Panc1 (cell line): ENCODE measurements around the gene DNAJC30. TPM values are rescaled to one million over a fixed set of nuclear protein-coding genes. Genes with fewer than 3 reads are reported as not detected.

Experiments used
- ATAC-seq: fragments of 200-7000 bp; cut with Tn5 transposase; 2 replicates; pipeline ENCODE4 v1.9.1; 2020; ENCODE audit warnings: mild to moderate bottlenecking, moderate library complexity
- BruUV-seq: library from RNA; stranded (reverse); fragments of 400-500 nt; replicated peaks from 2 replicates; lab custom pipeline; 2021; lab: Mats Ljungman, UMichigan
- CTCF ChIA-PET: fragments of 300-600 bp; sonication (Branson Sonifier 250); formaldehyde crosslinking; loops from one replicate; lab custom pipeline; 2022; ENCODE audit warnings: antibody characterized with exemption; lab: Charles Lee
- POLR2A ChIA-PET: fragments of 300-600 bp; sonication (Branson Sonifier 250); formaldehyde crosslinking; loops from one replicate; lab custom pipeline; 2022; ENCODE audit warnings: antibody characterized with exemption; lab: Charles Lee
- DNase-seq: peaks from one replicate; pipeline ENCODE4 v3.0.0-alpha.2; 2010; ENCODE audit warnings: low read depth, low spot score
- H3K27ac ChIP-seq: 2 replicates; pipeline ENCODE4 v1.5.1; 2011; ENCODE audit warnings: mild to moderate bottlenecking, low read length, inconsistent platforms
- H3K27me3 ChIP-seq: fragments of 200-500 bp; sonication (Bioruptor generic); 2 replicates; pipeline ENCODE4 v1.6.0; 2014; ENCODE audit warnings: low read length, inconsistent platforms; ENCODE audit not compliant: control insufficient read depth, insufficient read depth
- H3K36me3 ChIP-seq: fragments of 200-500 bp; sonication (Bioruptor generic); 2 replicates; pipeline ENCODE4 v1.5.1; 2014; ENCODE audit warnings: inconsistent platforms, mild to moderate bottlenecking, low read length, moderate library complexity; ENCODE audit not compliant: control insufficient read depth, insufficient read depth
- H3K4me1 ChIP-seq: 2 replicates; pipeline ENCODE4 v1.5.1; 2011; ENCODE audit warnings: inconsistent platforms, mild to moderate bottlenecking, low read length, moderate library complexity; ENCODE audit not compliant: control insufficient read depth, insufficient read depth
- H3K4me3 ChIP-seq, 2 experiments: 2 replicates each; pipeline ENCODE4 v1.5.1; 2011 to 2012; ENCODE audit warnings: low read depth in 2 of 2, low read length in 2 of 2, mild to moderate bottlenecking in 2 of 2, inconsistent platforms in 1 of 2, moderate library complexity in 1 of 2
- H3K9me3 ChIP-seq: fragments of 200-500 bp; sonication (Bioruptor generic); 2 replicates; pipeline ENCODE4 v1.5.1; 2014; ENCODE audit warnings: low read depth, mild to moderate bottlenecking, inconsistent platforms, low read length, moderate library complexity; ENCODE audit not compliant: control insufficient read depth, insufficient read depth
- POLR2AphosphoS5 ChIP-seq: IDR thresholded peaks from 2 replicates; pipeline ENCODE4 v1.6.1; 2012; ENCODE audit warnings: mild to moderate bottlenecking, low read depth, low read length, moderate library complexity
- REST ChIP-seq, 2 experiments: IDR thresholded peaks; 2 replicates each; pipeline ENCODE4 v1.6.1; 2011 to 2012; ENCODE audit warnings: low read depth in 2 of 2, control low read depth in 1 of 2, low read length in 1 of 2, mild to moderate bottlenecking in 1 of 2, moderate library complexity in 1 of 2; ENCODE audit not compliant: insufficient read depth in 1 of 2
- SIN3A ChIP-seq: IDR thresholded peaks from 2 replicates; pipeline ENCODE4 v1.6.1; 2012; ENCODE audit warnings: low read depth, mild to moderate bottlenecking, low read length, moderate library complexity, borderline replicate concordance; ENCODE audit not compliant: insufficient read depth
- TCF7L2 ChIP-seq: IDR thresholded peaks from 2 replicates; pipeline ENCODE4 v1.6.1; 2011; ENCODE audit warnings: mild to moderate bottlenecking, low read depth, low read length, inconsistent platforms
- in situ Hi-C: cut with HindIII; loops from 2 replicates; pipeline ENCODE4 v1.10.0; 2016; ENCODE audit warnings: low sequenced_read_pairs, low pct_unique_long_range_greater_than_20kb
- intact Hi-C: fragments of 100-400 bp; cut with micrococcal nuclease; formaldehyde crosslinking; loops from one replicate; pipeline ENCODE4 v1.10.0; 2022; ENCODE audit not compliant: unreplicated experiment
- total RNA-seq: library from RNA; stranded (reverse); gene quantifications from one replicate; pipeline ENCODE4 v1.2.1, GENCODE V29; 2021; ENCODE audit not compliant: unreplicated experiment
- TF ChIP-seq, protein P1 (sequence below): fragments of 450-650 bp; IDR thresholded peaks from 2 replicates; pipeline ENCODE4 v1.5.1; 2017; ENCODE audit warnings: mild to moderate bottlenecking

Gene DNAJC30
- total RNA-seq, 1 experiment from 2014 or later: 11.1 TPM

- Histone ChIP-seq H3K27me3 (peaks cover 3% of the 10 kb centered on the region; the same call in 1 of the 2 replicates), H3K27ac (no peak overlapping the region), H3K4me1 (peaks cover 7% of the 10 kb centered on the region; the same call in 1 of the 2 replicates), H3K36me3 (no peaks in the 10 kb centered on the region), H3K9me3 (no peaks in the 10 kb centered on the region), H3K4me3 (peak overlapping the region in 1 of 2 experiments; percentile 69; a peak in 2 of 4 replicates)
- no TSS peak for BruUV-seq
- ATAC-seq (no peak), DNase-seq (no peak)
- intact Hi-C loops (no loop called here), in situ Hi-C loops (no loop called here)
- ChIA-PET CTCF (no interaction called here), POLR2A (no interaction called here)
- no peak for TF ChIP-seq REST (IDR thresholded peaks at IDR 0.05; ENCODE audit: insufficient read depth in 1 of 2, low read depth in 2 of 2, low read length in 1 of 2)
- TF ChIP-seq, protein P1, sequence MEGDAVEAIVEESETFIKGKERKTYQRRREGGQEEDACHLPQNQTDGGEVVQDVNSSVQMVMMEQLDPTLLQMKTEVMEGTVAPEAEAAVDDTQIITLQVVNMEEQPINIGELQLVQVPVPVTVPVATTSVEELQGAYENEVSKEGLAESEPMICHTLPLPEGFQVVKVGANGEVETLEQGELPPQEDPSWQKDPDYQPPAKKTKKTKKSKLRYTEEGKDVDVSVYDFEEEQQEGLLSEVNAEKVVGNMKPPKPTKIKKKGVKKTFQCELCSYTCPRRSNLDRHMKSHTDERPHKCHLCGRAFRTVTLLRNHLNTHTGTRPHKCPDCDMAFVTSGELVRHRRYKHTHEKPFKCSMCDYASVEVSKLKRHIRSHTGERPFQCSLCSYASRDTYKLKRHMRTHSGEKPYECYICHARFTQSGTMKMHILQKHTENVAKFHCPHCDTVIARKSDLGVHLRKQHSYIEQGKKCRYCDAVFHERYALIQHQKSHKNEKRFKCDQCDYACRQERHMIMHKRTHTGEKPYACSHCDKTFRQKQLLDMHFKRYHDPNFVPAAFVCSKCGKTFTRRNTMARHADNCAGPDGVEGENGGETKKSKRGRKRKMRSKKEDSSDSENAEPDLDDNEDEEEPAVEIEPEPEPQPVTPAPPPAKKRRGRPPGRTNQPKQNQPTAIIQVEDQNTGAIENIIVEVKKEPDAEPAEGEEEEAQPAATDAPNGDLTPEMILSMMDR: no peak
- TF ChIP-seq POLR2AphosphoS5: no peak
- TF ChIP-seq TCF7L2: no peak
- no peak for TF ChIP-seq SIN3A
Measured at GRCh38 chr7:73648593-73649332, 34.5 kb downstream of the DNAJC30 start.

- intact Hi-C loops (no loop called here), in situ Hi-C loops (no loop called here)
- Histone ChIP-seq H3K27me3 (peaks cover 3% of the 10 kb centered on the region; the same call in 1 of the 2 replicates), H3K4me3 (peak overlapping the region; percentile 48 to 69), H3K4me1 (peaks cover 7% of the 10 kb centered on the region; the same call in 1 of the 2 replicates), H3K27ac (peak overlapping the region; percentile 51; the same call in 1 of the 2 replicates), H3K36me3 (no peaks in the 10 kb centered on the region), H3K9me3 (no peaks in the 10 kb centered on the region)
- no peak for DNase-seq
- ChIA-PET CTCF (no interaction called here), POLR2A (no interaction called here)
- peak; percentile 82 for ATAC-seq
- no peak for TF ChIP-seq SIN3A
- no peak for TF ChIP-seq POLR2AphosphoS5
- no peak for TF ChIP-seq TCF7L2
- TF ChIP-seq, protein P1: no peak; the same call in 1 of the 2 replicates
- TF ChIP-seq REST (IDR thresholded peaks at IDR 0.05; ENCODE audit: insufficient read depth in 1 of 2, low read depth in 2 of 2, low read length in 1 of 2): no peak
- no TSS peak for BruUV-seq
Measured at GRCh38 chr7:73647725-73648592, 35.3 kb downstream of the DNAJC30 start.
